Measurements from ENCODE around the gene RBFOX2.

DNA sequence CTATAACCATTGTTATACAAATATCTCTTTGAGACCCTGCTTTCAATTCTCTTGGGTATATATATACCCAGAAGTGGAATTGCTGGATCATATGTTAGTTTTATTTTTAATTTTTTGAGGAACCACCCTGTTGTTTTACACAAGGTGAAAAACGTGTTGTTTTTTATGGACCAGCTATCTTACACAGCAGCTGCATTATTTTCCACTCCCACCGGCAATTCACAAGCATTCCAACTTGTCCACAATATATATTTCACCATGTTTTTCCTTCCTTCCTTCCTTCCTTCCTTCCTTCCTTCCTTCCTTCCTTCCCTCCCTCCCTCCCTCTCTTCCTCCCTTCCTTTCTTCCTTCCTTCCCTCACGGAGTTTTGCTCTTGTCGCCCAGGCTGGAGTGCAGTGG is 317.3 kb downstream of the RBFOX2 start:
- TF ChIP-seq POLR2A (IDR thresholded peaks at IDR 0.05; ENCODE audit: low read depth, low read length) = no peak
- TF ChIP-seq, protein P1, sequence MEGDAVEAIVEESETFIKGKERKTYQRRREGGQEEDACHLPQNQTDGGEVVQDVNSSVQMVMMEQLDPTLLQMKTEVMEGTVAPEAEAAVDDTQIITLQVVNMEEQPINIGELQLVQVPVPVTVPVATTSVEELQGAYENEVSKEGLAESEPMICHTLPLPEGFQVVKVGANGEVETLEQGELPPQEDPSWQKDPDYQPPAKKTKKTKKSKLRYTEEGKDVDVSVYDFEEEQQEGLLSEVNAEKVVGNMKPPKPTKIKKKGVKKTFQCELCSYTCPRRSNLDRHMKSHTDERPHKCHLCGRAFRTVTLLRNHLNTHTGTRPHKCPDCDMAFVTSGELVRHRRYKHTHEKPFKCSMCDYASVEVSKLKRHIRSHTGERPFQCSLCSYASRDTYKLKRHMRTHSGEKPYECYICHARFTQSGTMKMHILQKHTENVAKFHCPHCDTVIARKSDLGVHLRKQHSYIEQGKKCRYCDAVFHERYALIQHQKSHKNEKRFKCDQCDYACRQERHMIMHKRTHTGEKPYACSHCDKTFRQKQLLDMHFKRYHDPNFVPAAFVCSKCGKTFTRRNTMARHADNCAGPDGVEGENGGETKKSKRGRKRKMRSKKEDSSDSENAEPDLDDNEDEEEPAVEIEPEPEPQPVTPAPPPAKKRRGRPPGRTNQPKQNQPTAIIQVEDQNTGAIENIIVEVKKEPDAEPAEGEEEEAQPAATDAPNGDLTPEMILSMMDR (IDR thresholded peaks at IDR 0.05; ENCODE audit: extremely low read depth in 1 of 2, insufficient read depth in 1 of 2, low read depth in 1 of 2, low read length in 2 of 2) = no peak
- no peak for TF ChIP-seq MYC (IDR thresholded peaks at IDR 0.05; ENCODE audit: low read depth, low read length)
- no peak for TF ChIP-seq EZH2 (IDR thresholded peaks at IDR 0.05; ENCODE audit: borderline replicate concordance, low read depth, low read length, severe bottlenecking)
- no peak for TF ChIP-seq POLR2AphosphoS5 (IDR thresholded peaks at IDR 0.05; ENCODE audit: insufficient read depth, low read depth, low read length)
- TF ChIP-seq FOS (IDR thresholded peaks at IDR 0.05; ENCODE audit: borderline replicate concordance, insufficient read depth, low read length) = no peak
- TF ChIP-seq, protein P2, sequence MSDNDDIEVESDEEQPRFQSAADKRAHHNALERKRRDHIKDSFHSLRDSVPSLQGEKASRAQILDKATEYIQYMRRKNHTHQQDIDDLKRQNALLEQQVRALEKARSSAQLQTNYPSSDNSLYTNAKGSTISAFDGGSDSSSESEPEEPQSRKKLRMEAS (IDR thresholded peaks at IDR 0.05; ENCODE audit: insufficient read depth, insufficient read length) = no peak
- no peak for TF ChIP-seq GATA2 (IDR thresholded peaks at IDR 0.05; ENCODE audit: insufficient read depth, insufficient read length, low read depth, low read length)
